Transverse colon (tissue), 4 donors: ENCODE results near the gene CD74. TPM values are rescaled to one million over a fixed set of nuclear protein-coding genes. Genes with fewer than 3 reads are reported as not detected.

Source experiments
- DNase-seq: peaks from one replicate; pipeline ENCODE4 v3.0.0-alpha.2; 2019
- H3K27ac ChIP-seq, 4 donors: fragments of 200-600 bp; sonication (generic); 2 replicates each; pipeline ENCODE4 v1.5.1; 2016 to 2018; ENCODE audit warnings: inconsistent platforms in 4 of 4
- H3K27me3 ChIP-seq: fragments of 200-600 bp; sonication (generic); 2 replicates; pipeline ENCODE4 v1.5.1; 2017; ENCODE audit warnings: inconsistent platforms
- H3K36me3 ChIP-seq, 4 donors: fragments of 200-600 bp; sonication (generic); 2 replicates each; pipeline ENCODE4 v1.5.1; 2017 to 2019; ENCODE audit warnings: inconsistent platforms in 4 of 4
- H3K4me1 ChIP-seq, 4 donors: fragments of 200-600 bp; sonication (generic); 2 replicates each; pipeline ENCODE4 v1.5.1; 2017 to 2020; ENCODE audit warnings: inconsistent platforms in 4 of 4
- H3K4me3 ChIP-seq, 4 donors: fragments of 200-600 bp; sonication (generic); 1 replicate in 1 of 4; 2 replicates in 3 of 4; pipeline versions ENCODE4 v1.5.1 to v1.6.1; 2017 to 2019; ENCODE audit warnings: inconsistent platforms in 4 of 4
- H3K9me3 ChIP-seq, 2 donors: fragments of 200-600 bp; sonication (generic); 2 replicates each; pipeline ENCODE4 v1.5.1; 2017 to 2019; ENCODE audit warnings: inconsistent platforms in 2 of 2
- CTCF ChIP-seq, 5 experiments: fragments of 200-600 bp in 3 of 5; fragments of 450-650 bp in 2 of 5; sonication (generic) in 3 of 5; IDR thresholded peaks; 1 replicate in 2 of 5; 2 replicates in 3 of 5; pipeline ENCODE4 v1.5.1; 2016 to 2017; ENCODE audit warnings: antibody characterized with exemption in 5 of 5, inconsistent platforms in 3 of 5, mild to moderate bottlenecking in 2 of 5, moderate library complexity in 1 of 5
- EP300 ChIP-seq: sonication (generic); formaldehyde crosslinking; IDR thresholded peaks from one replicate; pipeline ENCODE4 v1.6.1; 2017; ENCODE audit warnings: antibody characterized with exemption, low read depth
- POLR2A ChIP-seq: fragments of 450-650 bp; IDR thresholded peaks from one replicate; pipeline ENCODE4 v1.6.1; 2016; ENCODE audit warnings: antibody characterized with exemption, mild to moderate bottlenecking, moderate library complexity
- POLR2AphosphoS5 ChIP-seq, 3 donors: sonication (generic); formaldehyde crosslinking; IDR thresholded peaks; one replicate each; pipeline ENCODE4 v1.6.1; 2016; ENCODE audit warnings: antibody characterized with exemption in 3 of 3
- WGBS, 2 donors: methylation state at CpG; one replicate each; pipeline ENCODE4 v1.1.5; 2018; ENCODE audit warnings: low coverage in 1 of 2; 5-methylcytosine and 5-hydroxymethylcytosine counted together
- in situ Hi-C, 4 donors: fragments of 200-750 bp; cut with MboI; loops; one replicate each; pipeline versions ENCODE4 v1.15.0 to v1.15.1; 2017; ENCODE audit warnings: low sequenced_read_pairs in 3 of 4, low pct_ligation_motif_present in 1 of 4, low pct_unique_long_range_greater_than_20kb in 1 of 4
- intact Hi-C: fragments of 100-400 bp; cut with DNase I; formaldehyde crosslinking; loops from one replicate; pipeline ENCODE4 v1.15.1; 2023; ENCODE audit warnings: low total_unique reads
- total RNA-seq, 4 donors: library from RNA; depleted of rRNA; stranded (reverse); fragments of >200 nt; gene quantifications; one replicate each; pipeline ENCODE4 v1.1.0, GENCODE V29; 2016

The CD74 gene
- total RNA-seq, 4 donors from 2014 or later: 54.3 to 451 (median 259) TPM

- no peak for DNase-seq
- peaks cover 5 to 12% (median 8%) of the 10 kb centered on the region in 4 donors for H3K4me1 ChIP-seq
- H3K36me3 ChIP-seq: peaks cover 0 to 5% (median 0%) of the 10 kb centered on the region in 4 donors
- in situ Hi-C loops (no loop called here), intact Hi-C loops (no loop called here)
- no peaks in the 10 kb centered on the region for H3K27me3 ChIP-seq
- 95% methylated on average over 4 of the region's 4 CpGs; no CpG with 5 or more reads in 1 of the 2 donors for WGBS, 2 donors
- H3K9me3 ChIP-seq: no peaks in the 10 kb centered on the region
- no peak overlapping the region for H3K27ac ChIP-seq
- TF ChIP-seq CTCF (IDR thresholded peaks at IDR 0.05): no peak
- TF ChIP-seq EP300: no peak
- no peak for TF ChIP-seq POLR2AphosphoS5 (IDR thresholded peaks at IDR 0.05)
- TF ChIP-seq POLR2A: no peak
- no peak overlapping the region for H3K4me3 ChIP-seq
Measured at GRCh38 chr5:150406103-150406722, 6.5 kb downstream of the CD74 start.

GRCh38 chr5:150404941-150405816 lies 7.5 kb downstream of the CD74 start:
- in situ Hi-C loops: no loop called here
- Histone ChIP-seq H3K27ac (no peak overlapping the region), H3K27me3 (no peaks in the 10 kb centered on the region), H3K4me1 (peaks cover 3 to 4% (median 3%) of the 10 kb centered on the region in 4 donors), H3K4me3 (no peak overlapping the region), H3K36me3 (peaks cover 0 to 5% (median 0%) of the 10 kb centered on the region in 4 donors), H3K9me3 (no peaks in the 10 kb centered on the region)
- WGBS, 2 donors: 84 to 90% methylated on average over 1 to 9 of the region's 9 CpGs
- intact Hi-C loops: no loop called here
- no peak for DNase-seq
- TF ChIP-seq CTCF (IDR thresholded peaks at IDR 0.05): no peak

GRCh38 chr5:150404535-150404934 lies 8.2 kb downstream of the CD74 start:
- H3K9me3 ChIP-seq: no peaks in the 10 kb centered on the region
- 94% methylated on average over 7 to 10 of the region's 10 CpGs for WGBS, 2 donors

More at GRCh38 chr5:150404535-150404934, 8.2 kb downstream of the CD74 start:
- TF ChIP-seq CTCF (IDR thresholded peaks at IDR 0.05): no peak
- TF ChIP-seq POLR2A: no peak
- no peak for TF ChIP-seq POLR2AphosphoS5 (IDR thresholded peaks at IDR 0.05)
- TF ChIP-seq EP300: no peak
- intact Hi-C loops: no loop called here
- Histone ChIP-seq H3K27ac (no peak overlapping the region), H3K4me1 (no peaks in the 10 kb centered on the region), H3K4me3 (no peak overlapping the region), H3K27me3 (no peaks in the 10 kb centered on the region), H3K36me3 (peaks cover 0 to 5% (median 0%) of the 10 kb centered on the region in 4 donors)
- in situ Hi-C loops: no loop called here
- DNase-seq: no peak
